K562 (cell line): ENCODE results near the gene CBX3. TPM values are rescaled to one million over a fixed set of nuclear protein-coding genes. Genes with fewer than 3 reads are reported as not detected.

Experiments
- CXXC5 ChIP-seq: fragments of 250-450 bp; sonication (Bioruptor Pico); IDR thresholded peaks from 2 replicates; pipeline ENCODE4 v1.8.0; 2022; ENCODE audit warnings: inconsistent platforms, mild to moderate bottlenecking, moderate library complexity
- ELF2 ChIP-seq: fragments of 250-450 bp; sonication (Bioruptor Pico); IDR thresholded peaks from 2 replicates; pipeline ENCODE4 v1.5.0; 2021; ENCODE audit warnings: mild to moderate bottlenecking
- GABPA ChIP-seq: fragments of 200-800 bp; sonication (Bioruptor generic); conservative IDR thresholded peaks from 2 replicates; pipeline ENCODE4 v1.6.1; 2016; ENCODE audit warnings: low read depth, missing genetic modification characterization, missing compliant biosample characterization
- HDAC1 ChIP-seq, 2 experiments: fragments of 450-650 bp; IDR thresholded peaks; 2 replicates each; pipeline ENCODE4 v1.6.1; 2016 to 2017; ENCODE audit warnings: inconsistent platforms in 1 of 2, mild to moderate bottlenecking in 1 of 2, moderate library complexity in 1 of 2
- HDAC6 ChIP-seq: IDR thresholded peaks from 2 replicates; pipeline ENCODE4 v1.6.1; 2012; ENCODE audit warnings: low read depth, mild to moderate bottlenecking, control low read depth, inconsistent platforms, low read length, moderate library complexity
- HES1 ChIP-seq: fragments of 450-650 bp; IDR thresholded peaks from 2 replicates; pipeline ENCODE4 v1.6.1; 2016; ENCODE audit warnings: low read depth, mild to moderate bottlenecking, moderate library complexity
- HINFP ChIP-seq: fragments of 450-650 bp; conservative IDR thresholded peaks from 2 replicates; pipeline ENCODE4 v1.6.1; 2016; ENCODE audit warnings: missing genetic modification characterization, low read depth, mild to moderate bottlenecking, control low read depth, missing compliant biosample characterization
- ID3 ChIP-seq, 2 experiments: fragments of 250-450 bp in 1 of 2; fragments of 450-650 bp in 1 of 2; sonication (Bioruptor Pico) in 1 of 2; IDR thresholded peaks; 2 replicates each; pipeline versions ENCODE4 v1.6.1 to v1.8.0; 2016 to 2021; ENCODE audit warnings: mild to moderate bottlenecking in 2 of 2, moderate library complexity in 2 of 2, missing compliant biosample characterization in 1 of 2, missing genetic modification characterization in 1 of 2
- MAFF ChIP-seq: IDR thresholded peaks from 2 replicates; pipeline ENCODE4 v1.6.1; 2012; ENCODE audit warnings: low read length, improper control_type of control experiment
- NCOA1 ChIP-seq: fragments of 450-650 bp; IDR thresholded peaks from 2 replicates; pipeline ENCODE4 v1.6.1; 2016; ENCODE audit warnings: low read depth
- NFE2 ChIP-seq: IDR thresholded peaks from 2 replicates; pipeline ENCODE4 v1.6.1; 2014; ENCODE audit warnings: antibody characterized with exemption, low read depth
- NR1H2 ChIP-seq: sonication (generic); formaldehyde crosslinking; IDR thresholded peaks from 2 replicates; pipeline ENCODE4 v1.4.0; 2020; ENCODE audit warnings: mild to moderate bottlenecking, missing genetic modification reagents
- POLR2AphosphoS2 ChIP-seq: IDR thresholded peaks from 2 replicates; pipeline ENCODE4 v1.6.1; 2012; ENCODE audit warnings: low read length, improper control_type of control experiment
- SAP30 ChIP-seq: fragments of 200-600 bp; sonication (generic); IDR thresholded peaks from 2 replicates; pipeline ENCODE4 v1.6.1; 2012; ENCODE audit warnings: borderline replicate concordance, low read depth, mild to moderate bottlenecking, moderate library complexity, low read length, control low read depth, inconsistent platforms; ENCODE audit not compliant: insufficient read depth, poor library complexity, severe bottlenecking
- TAF1 ChIP-seq: IDR thresholded peaks from 2 replicates; pipeline ENCODE4 v1.6.1; 2011; ENCODE audit warnings: mild to moderate bottlenecking, low read length, moderate library complexity; ENCODE audit not compliant: insufficient read depth, control insufficient read depth, severe bottlenecking; ENCODE audit errors: extremely low read depth
- TCFL5 ChIP-seq: fragments of 250-450 bp; sonication (Bioruptor Pico); conservative IDR thresholded peaks from 2 replicates; pipeline ENCODE4 v1.6.1; 2021; ENCODE audit warnings: mild to moderate bottlenecking, moderate library complexity, matching md5 sums
- TFAP4 ChIP-seq: sonication (generic); formaldehyde crosslinking; IDR thresholded peaks from 2 replicates; pipeline ENCODE4 v1.8.0; 2022; ENCODE audit warnings: missing genetic modification reagents, mild to moderate bottlenecking, moderate library complexity, borderline replicate concordance
- USF2 ChIP-seq: sonication (generic); formaldehyde crosslinking; IDR thresholded peaks from 2 replicates; pipeline ENCODE4 v1.5.0; 2020; ENCODE audit warnings: missing genetic modification reagents
- YBX1 ChIP-seq: fragments of 450-650 bp; IDR thresholded peaks from 2 replicates; pipeline ENCODE4 v1.7.1; 2016; ENCODE audit warnings: mild to moderate bottlenecking
- ZNF639 ChIP-seq, 2 experiments: fragments of 200-800 bp in 1 of 2; sonication (Bioruptor generic) in 1 of 2; sonication (generic) in 1 of 2; formaldehyde crosslinking in 1 of 2; IDR thresholded peaks in 1 of 2; conservative IDR thresholded peaks in 1 of 2; 2 replicates each; pipeline versions ENCODE4 v1.5.0 to v1.6.1; 2016 to 2020; ENCODE audit warnings: missing compliant biosample characterization in 1 of 2, missing genetic modification characterization in 1 of 2, missing genetic modification reagents in 1 of 2
- ZNF79 ChIP-seq: fragments of 250-450 bp; sonication (Bioruptor Pico); IDR thresholded peaks from 2 replicates; pipeline ENCODE4 v1.4.0; 2020; ENCODE audit warnings: low read depth, mild to moderate bottlenecking, moderate library complexity
- polyA plus RNA-seq, 8 experiments: library from polyadenylated mRNA; depleted of rRNA in 4 of 8; stranded (reverse) in 5 of 8; unstranded in 3 of 8; fragments of >200 nt; fragmentation: Nextera tagmentation in 2 of 8; fragmentation: Illumina TruSeq in 1 of 8; extraction: Ambion mirVana in 2 of 8; extraction: Trizol in 1 of 8; gene quantifications; 2 replicates each; pipeline versions ENCODE4 v1.2.1 to v1.2.3, GENCODE V29; 2011 to 2014; ENCODE audit warnings: inconsistent platforms in 1 of 8, missing spikeins in 1 of 8
- total RNA-seq, 7 experiments: library from RNA; depleted of rRNA in 6 of 7; stranded (reverse); fragments of >200 nt in 6 of 7; fragmentation: Illumina TruSeq in 2 of 7; extraction: Trizol in 2 of 7; gene quantifications; 2 replicates each; pipeline versions ENCODE4 v1.2.1 to v1.2.3, GENCODE V29; 2011 to 2021; ENCODE audit warnings: low replicate concordance in 1 of 7

The CBX3 gene
- total and polyA plus RNA-seq, 9 of the 15 experiments (the other 6 are each of a cell fraction or from before 2014, with no cell fraction given) = 198 to 413 (median 328) TPM

GRCh38 chr7:26183545-26184280 is 17.8 kb upstream of the CBX3 start (continued):
- TF ChIP-seq SAP30 = no peak
- no peak for TF ChIP-seq TFAP4
- TF ChIP-seq ZNF639 (CRISPR knock-in tag; conservative IDR thresholded peaks at IDR 0.05 in 1 of 2, IDR thresholded peaks at IDR 0.05 in 1 of 2) = no peak
- TF ChIP-seq NCOA1 = no peak
- TF ChIP-seq HDAC1 (IDR thresholded peaks at IDR 0.05) = no peak
- peak; percentile 84 for TF ChIP-seq MAFF
- no peak for TF ChIP-seq HES1
- peak; percentile 90 for TF ChIP-seq NFE2
- TF ChIP-seq HINFP (tag) = no peak
- no peak for TF ChIP-seq YBX1
- no peak for TF ChIP-seq TAF1
- no peak for TF ChIP-seq ELF2 (CRISPR knock-in tag)
- TF ChIP-seq HDAC6 = no peak
- no peak for TF ChIP-seq ZNF79 (CRISPR knock-in tag)
- TF ChIP-seq GABPA (tag) = no peak
- no peak for TF ChIP-seq USF2
- TF ChIP-seq POLR2AphosphoS2 = peak; percentile 87; the same call in 1 of the 2 replicates
- no peak for TF ChIP-seq TCFL5 (CRISPR knock-in tag)
- no peak for TF ChIP-seq NR1H2 (CRISPR knock-in tag)
- no peak for TF ChIP-seq ID3 (CRISPR knock-in tag; IDR thresholded peaks at IDR 0.05)
- TF ChIP-seq ID3 (tag; IDR thresholded peaks at IDR 0.05) = peak; percentile 95
- TF ChIP-seq CXXC5 (CRISPR knock-in tag) = no peak
